Measurements from ENCODE around the gene RGS7.

The RGS7 gene

GRCh38 chr1:240813720-240814119, 543.3 kb downstream of the RGS7 start:
- Histone ChIP-seq H3K27ac (no peak overlapping the region), H3K9ac (no peak overlapping the region)
- no peak for TF ChIP-seq Cebpa-rat (IDR thresholded peaks at IDR 0.05)

DNA sequence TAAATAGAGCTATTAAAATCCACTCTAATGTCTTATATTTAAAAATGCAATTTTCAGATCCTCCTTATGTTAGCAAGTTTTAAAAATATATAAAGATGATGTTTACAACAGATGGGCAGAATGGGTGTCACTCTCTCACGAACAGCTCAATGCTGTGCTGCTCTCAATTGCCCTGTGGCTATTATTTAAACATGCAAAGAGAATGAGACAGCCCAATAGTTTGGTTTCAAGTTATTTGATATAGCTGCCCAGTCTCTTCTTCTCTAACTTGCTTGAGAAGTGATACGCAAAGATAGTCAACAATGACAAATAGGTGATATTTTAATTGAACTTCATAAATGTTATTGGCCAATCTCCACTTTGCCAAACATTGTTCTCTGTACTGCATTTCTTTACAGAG, 545.7 kb downstream of the RGS7 start:
- no peak for TF ChIP-seq Cebpa-rat (IDR thresholded peaks at IDR 0.05)
- Histone ChIP-seq H3K27me3 (no peaks in the 10 kb centered on the region), H3K9ac (no peak overlapping the region), H3K4me3 (no peak overlapping the region), H3K36me3 (no peaks in the 10 kb centered on the region), H3K4me2 (no peak overlapping the region), H3K27ac (no peak overlapping the region), H3K4me1 (no peaks in the 10 kb centered on the region), H3K9me3 (no peaks in the 10 kb centered on the region), H4K20me1 (no peaks in the 10 kb centered on the region)

More at GRCh38 chr1:240813720-240814119, 543.3 kb downstream of the RGS7 start:
- Histone ChIP-seq H3K36me3 (no peaks in the 10 kb centered on the region), H3K9me3 (no peaks in the 10 kb centered on the region), H3K4me2 (no peak overlapping the region), H3K4me3 (no peak overlapping the region), H3K27me3 (no peaks in the 10 kb centered on the region), H4K20me1 (no peaks in the 10 kb centered on the region), H3K4me1 (no peaks in the 10 kb centered on the region)

DNA sequence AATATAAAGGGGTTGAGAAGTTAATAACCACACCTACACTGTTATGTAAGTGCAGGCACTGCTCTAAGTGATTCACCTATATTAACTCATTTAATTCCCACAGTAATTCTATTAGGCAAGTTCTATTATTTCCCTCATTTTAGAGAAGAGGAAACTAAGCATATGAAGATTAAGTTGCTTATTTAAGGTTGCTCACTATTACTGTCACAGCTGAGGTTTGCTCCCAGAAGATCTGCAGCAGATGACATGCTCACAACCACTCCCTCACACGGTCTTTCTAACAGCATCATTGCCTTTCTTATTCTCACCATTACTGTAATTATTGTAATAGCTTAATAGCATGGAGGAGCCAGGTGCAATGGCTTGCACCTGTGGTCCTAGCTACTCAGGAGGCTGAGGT, 548.6 kb downstream of the RGS7 start:
- no peak overlapping the region for H3K9ac ChIP-seq
- no peak overlapping the region for H3K4me3 ChIP-seq
- no peaks in the 10 kb centered on the region for H4K20me1 ChIP-seq
- TF ChIP-seq Cebpa-rat (IDR thresholded peaks at IDR 0.05) = no peak
- no peaks in the 10 kb centered on the region for H3K4me1 ChIP-seq
- H3K9me3 ChIP-seq = no peaks in the 10 kb centered on the region
- no peaks in the 10 kb centered on the region for H3K36me3 ChIP-seq
- no peak overlapping the region for H3K4me2 ChIP-seq
- H3K27me3 ChIP-seq = no peaks in the 10 kb centered on the region
- H3K27ac ChIP-seq = no peak overlapping the region

- no peaks in the 10 kb centered on the region for H4K20me1 ChIP-seq
- H3K9me3 ChIP-seq = no peaks in the 10 kb centered on the region
- H3K4me3 ChIP-seq = no peak overlapping the region
- no peaks in the 10 kb centered on the region for H3K27me3 ChIP-seq
- H3K4me2 ChIP-seq = no peak overlapping the region
- no peak overlapping the region for H3K27ac ChIP-seq
- H3K9ac ChIP-seq = no peak overlapping the region
- no peaks in the 10 kb centered on the region for H3K4me1 ChIP-seq
- no peaks in the 10 kb centered on the region for H3K36me3 ChIP-seq
- no peak for TF ChIP-seq Cebpa-rat (IDR thresholded peaks at IDR 0.05)
These were observed 550.7 kb downstream of the RGS7 start for GRCh38 chr1:240806200-240806745.

DNA sequence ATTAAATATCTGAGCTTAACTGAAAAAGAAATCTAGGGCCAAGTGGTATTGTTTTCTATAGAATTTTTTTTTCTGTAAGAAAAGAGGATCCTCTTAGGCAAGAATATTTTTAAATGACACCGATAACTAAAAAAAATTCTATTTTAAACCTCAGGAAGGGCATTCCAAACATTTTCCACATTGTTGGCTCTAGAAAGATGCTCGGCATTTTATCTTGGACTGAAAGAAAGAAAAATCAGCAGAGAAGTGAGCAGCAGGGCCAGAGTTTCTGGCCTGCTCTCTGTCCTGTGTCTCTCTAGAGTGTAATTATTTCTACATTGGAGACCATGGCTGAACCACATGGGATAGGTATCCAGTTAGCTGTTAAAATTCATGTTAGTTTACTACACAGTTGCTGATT, 552.5 kb downstream of the RGS7 start:
- TF ChIP-seq Cebpa-rat (IDR thresholded peaks at IDR 0.05) = no peak
- Histone ChIP-seq H3K4me1 (no peaks in the 10 kb centered on the region), H3K27me3 (no peaks in the 10 kb centered on the region), H3K4me3 (no peak overlapping the region), H3K9me3 (no peaks in the 10 kb centered on the region), H3K4me2 (no peak overlapping the region), H3K9ac (no peak overlapping the region), H3K27ac (no peak overlapping the region), H3K36me3 (no peaks in the 10 kb centered on the region), H4K20me1 (no peaks in the 10 kb centered on the region)

DNA sequence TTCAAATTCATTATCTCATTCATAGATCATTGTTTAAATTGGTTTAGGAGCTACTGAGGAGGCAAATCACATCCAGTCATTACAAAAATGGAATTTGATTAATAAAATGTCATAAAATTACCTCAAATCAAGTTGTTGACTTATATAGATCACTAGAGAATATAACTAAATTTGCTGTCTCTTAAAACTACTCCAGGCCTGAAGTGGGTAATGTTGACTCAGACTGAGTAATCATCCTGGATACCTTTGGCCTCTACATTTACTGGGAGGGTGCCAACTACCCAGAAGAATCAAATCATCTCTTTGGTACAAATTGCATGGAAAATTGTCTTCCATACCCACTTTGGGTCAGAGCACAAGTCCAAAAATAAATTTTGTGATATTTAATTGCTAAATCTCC, 553.9 kb downstream of the RGS7 start:
- Histone ChIP-seq H3K4me2 (no peak overlapping the region), H3K27me3 (no peaks in the 10 kb centered on the region), H3K9me3 (no peaks in the 10 kb centered on the region), H3K27ac (no peak overlapping the region), H3K4me1 (no peaks in the 10 kb centered on the region), H3K36me3 (no peaks in the 10 kb centered on the region), H3K9ac (no peak overlapping the region), H3K4me3 (no peak overlapping the region), H4K20me1 (no peaks in the 10 kb centered on the region)
- no peak for TF ChIP-seq Cebpa-rat (IDR thresholded peaks at IDR 0.05)

DNA sequence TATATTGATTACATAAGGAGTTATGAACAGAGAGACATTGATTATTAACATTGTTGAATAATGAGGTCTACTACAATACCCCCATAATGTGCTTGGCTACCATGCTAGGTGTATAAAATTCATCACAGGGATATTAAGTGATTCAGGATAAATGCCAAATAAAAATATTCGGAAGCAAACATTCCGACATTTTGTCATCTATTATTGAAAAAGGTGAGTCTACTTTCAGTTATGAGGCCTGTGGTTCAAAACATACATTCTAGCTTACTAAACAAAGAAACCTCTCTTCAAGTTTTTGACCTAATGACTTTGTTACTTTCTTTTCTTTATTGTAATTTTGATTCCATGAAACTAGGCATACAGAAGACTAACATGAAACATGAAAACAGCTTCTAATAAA, 554.7 kb downstream of the RGS7 start:
- Histone ChIP-seq H3K4me1 (no peaks in the 10 kb centered on the region), H3K4me2 (no peak overlapping the region), H4K20me1 (no peaks in the 10 kb centered on the region)

GRCh38 chr1:240801442-240801841, 555.6 kb downstream of the RGS7 start:
- no peaks in the 10 kb centered on the region for H3K9me3 ChIP-seq
- no peaks in the 10 kb centered on the region for H3K27me3 ChIP-seq
- no peak overlapping the region for H3K9ac ChIP-seq
- no peak overlapping the region for H3K4me3 ChIP-seq
- H3K27ac ChIP-seq = no peak overlapping the region
- H3K4me1 ChIP-seq = no peaks in the 10 kb centered on the region
- no peak overlapping the region for H3K4me2 ChIP-seq
- H3K36me3 ChIP-seq = no peaks in the 10 kb centered on the region
- no peak for TF ChIP-seq Cebpa-rat (IDR thresholded peaks at IDR 0.05)
- H4K20me1 ChIP-seq = no peaks in the 10 kb centered on the region

More for the DNA sequence above, 554.7 kb downstream of the RGS7 start:
- TF ChIP-seq Cebpa-rat (IDR thresholded peaks at IDR 0.05) = no peak
- no peak overlapping the region for H3K27ac ChIP-seq
- no peak overlapping the region for H3K9ac ChIP-seq
- no peaks in the 10 kb centered on the region for H3K9me3 ChIP-seq
- H3K27me3 ChIP-seq = no peaks in the 10 kb centered on the region
- no peaks in the 10 kb centered on the region for H3K36me3 ChIP-seq
- H3K4me3 ChIP-seq = no peak overlapping the region

DNA sequence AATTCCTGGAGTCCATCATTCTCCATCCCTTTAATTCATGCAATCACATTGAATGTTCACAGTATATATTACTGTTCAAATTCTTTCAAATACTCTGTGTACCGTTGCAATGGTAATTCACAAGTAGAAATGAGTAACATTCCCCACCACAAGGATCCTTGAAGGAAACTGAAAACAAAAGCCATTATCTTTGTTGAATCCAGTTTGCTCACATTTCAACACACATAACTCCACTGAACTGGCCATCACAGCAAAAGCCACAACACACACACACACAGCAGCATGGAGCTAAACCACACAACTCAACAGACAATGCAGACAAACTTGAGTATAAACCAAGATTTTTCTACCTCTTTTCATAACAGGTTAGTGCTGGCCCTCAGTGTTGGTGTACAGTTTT, 556.7 kb downstream of the RGS7 start:
- Histone ChIP-seq H3K4me2 (no peak overlapping the region), H3K27ac (no peak overlapping the region), H4K20me1 (no peaks in the 10 kb centered on the region), H3K4me1 (no peaks in the 10 kb centered on the region), H3K9ac (no peak overlapping the region), H3K27me3 (no peaks in the 10 kb centered on the region), H3K4me3 (no peak overlapping the region), H3K36me3 (no peaks in the 10 kb centered on the region), H3K9me3 (no peaks in the 10 kb centered on the region)
- TF ChIP-seq Cebpa-rat (IDR thresholded peaks at IDR 0.05) = no peak

GRCh38 chr1:240797050-240797449, 560.0 kb downstream of the RGS7 start:
- H3K4me3 ChIP-seq = no peak overlapping the region
- no peak overlapping the region for H3K4me2 ChIP-seq
- no peak for TF ChIP-seq Cebpa-rat (IDR thresholded peaks at IDR 0.05)
- H3K9ac ChIP-seq = no peak overlapping the region
- no peak overlapping the region for H3K27ac ChIP-seq
- H3K9me3 ChIP-seq = no peaks in the 10 kb centered on the region
- no peaks in the 10 kb centered on the region for H3K27me3 ChIP-seq
- no peaks in the 10 kb centered on the region for H3K4me1 ChIP-seq
- no peaks in the 10 kb centered on the region for H3K36me3 ChIP-seq
- no peaks in the 10 kb centered on the region for H4K20me1 ChIP-seq
